Hematopoietic multipotent progenitor cell treated with erythropoietin and hydrocortisone succinate and interleukin-3 and kit ligand, for 6 days (in vitro differentiated cells): ENCODE measurements around the gene CTBP2.

ENCODE experiments used
- DNase-seq: peaks from one replicate; pipeline ENCODE4 v3.0.0-alpha.2; 2015

CTBP2 gene

DNA sequence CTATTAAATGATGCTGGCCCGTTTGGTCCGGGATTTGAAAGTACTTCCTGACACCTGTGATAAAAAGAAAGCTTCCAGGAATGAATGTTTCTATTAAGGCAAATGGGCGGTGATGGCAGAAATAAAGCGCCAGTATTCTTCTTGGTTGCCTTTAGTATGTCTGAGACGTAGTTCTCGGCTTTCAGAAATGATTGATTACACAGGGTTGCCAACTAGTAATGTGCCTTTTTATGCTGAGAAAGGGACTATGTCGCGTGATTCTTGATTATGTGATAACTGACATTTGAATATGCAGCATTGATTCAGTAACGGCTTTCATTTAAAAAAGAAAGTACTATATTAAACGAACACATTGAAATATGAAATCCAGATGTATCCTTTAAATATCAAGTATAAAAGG, 204.5 kb downstream of the CTBP2 start:
- no peak for DNase-seq

DNA sequence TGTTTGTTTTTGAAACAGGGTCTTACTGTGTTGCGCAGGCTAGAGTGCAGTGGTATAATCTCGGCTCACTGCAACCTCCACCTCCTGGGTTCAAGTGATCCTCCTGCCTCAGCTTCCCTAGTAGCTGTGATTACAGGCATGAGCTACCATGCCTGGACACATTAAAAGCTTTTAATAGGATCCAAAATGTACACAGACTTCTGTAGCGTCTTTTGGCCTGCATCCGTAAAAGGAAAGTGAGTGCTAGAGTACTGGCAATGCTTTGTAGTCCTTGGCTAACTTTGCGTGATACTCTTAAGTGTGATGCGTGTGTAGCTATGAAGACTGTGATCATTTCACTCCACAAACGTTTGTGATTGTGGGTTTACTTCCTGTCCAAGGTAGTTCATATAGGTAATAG, 205.1 kb downstream of the CTBP2 start:
- DNase-seq, result no peak

DNA sequence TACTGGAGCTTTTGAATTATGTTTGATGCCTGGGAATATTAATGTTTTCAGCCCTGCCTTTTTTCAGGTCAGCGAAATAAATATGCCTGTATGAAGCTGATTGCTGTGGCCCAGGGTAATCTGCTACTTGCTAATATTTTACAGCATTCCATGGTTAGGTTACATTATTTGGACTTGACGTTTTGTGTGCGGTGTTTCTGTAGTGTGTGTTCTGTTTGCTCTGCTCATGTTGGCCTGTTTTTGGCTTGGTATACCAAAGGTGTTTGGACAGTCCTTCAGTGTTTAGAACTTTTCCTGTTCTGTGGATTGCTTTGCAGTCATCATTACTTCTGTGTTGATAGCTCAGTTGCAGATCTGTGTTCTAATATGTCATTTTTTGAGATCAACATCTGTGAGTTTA, 206.9 kb downstream of the CTBP2 start:
- DNase-seq, result no peak

DNA sequence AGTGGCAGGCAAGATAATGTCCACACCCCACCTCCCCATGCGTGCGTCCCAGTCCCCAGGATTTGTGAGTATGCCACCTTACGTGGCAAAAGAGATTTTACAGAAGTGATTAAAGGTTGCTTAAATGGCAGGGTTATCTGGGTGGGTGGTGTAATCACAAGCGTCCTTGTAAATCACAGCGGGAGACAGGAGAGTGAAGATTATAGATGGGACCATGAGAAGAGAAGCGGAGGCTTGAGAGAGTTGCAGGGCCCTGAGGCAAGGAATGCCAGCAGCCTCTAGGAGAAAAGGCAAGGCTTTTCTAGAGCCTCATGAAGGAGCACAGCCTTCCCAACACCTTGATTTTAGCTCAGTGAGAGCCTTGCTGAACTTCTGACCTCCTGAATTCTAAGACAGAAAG, 208.2 kb downstream of the CTBP2 start:
- no peak for DNase-seq

DNA sequence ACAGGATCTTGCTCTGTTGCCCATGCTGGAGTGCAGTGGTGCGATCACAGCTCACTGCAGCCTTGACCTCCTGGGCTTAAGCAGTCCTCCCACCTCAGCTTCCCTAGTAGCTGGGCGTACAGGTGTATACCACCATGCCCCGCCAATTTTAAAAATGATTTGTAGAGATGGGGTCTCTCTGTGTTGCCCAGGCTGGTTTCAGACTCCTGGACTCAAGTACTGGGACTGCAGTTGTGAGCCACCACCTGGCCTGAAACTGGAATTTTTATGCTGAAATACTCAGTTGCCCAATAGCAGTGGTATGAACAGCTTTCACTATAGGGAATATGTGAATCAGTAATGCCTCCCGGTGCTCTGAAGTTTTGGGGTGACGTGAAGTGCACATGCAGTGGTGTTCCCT, 210.8 kb downstream of the CTBP2 start:
- no peak for DNase-seq

DNA sequence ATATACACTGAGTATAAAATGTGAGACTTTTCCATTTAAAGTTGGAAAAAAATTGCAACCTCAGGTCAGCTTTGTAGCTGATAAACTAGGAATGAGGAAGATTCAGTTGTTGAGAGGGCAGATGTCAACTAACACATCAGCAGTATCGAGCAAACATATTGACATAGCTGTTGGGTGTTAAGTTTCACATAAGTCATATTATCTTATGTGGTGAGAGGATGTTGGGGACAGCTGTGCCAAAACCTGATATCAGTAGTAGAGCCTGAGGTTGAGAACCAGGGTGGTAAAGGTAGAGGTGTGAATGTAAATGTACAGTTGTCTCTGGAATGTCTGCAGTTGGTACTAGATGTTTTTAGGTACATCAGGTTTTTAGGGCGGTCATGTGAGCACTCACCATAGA, 213.4 kb downstream of the CTBP2 start:
- DNase-seq, result peak; percentile 31

DNA sequence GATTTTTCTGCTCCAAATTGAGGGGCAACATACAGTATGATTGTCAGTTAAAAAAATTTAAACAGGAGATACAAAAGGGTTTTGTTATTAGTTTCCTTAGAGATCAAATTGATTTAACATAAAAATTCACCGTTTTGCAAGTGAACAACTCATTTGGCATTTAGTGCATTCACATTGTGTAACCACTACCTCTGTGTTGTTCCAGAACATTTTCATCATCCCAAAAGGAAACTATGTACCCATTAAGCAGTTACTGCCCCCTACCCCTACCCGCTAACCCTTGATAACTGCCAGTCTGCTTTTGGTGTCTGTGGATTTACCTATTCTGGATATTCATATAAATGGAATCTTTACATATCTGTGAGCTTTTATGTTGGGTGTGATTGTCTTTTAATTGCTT, 215.4 kb downstream of the CTBP2 start:
- no peak for DNase-seq

DNA sequence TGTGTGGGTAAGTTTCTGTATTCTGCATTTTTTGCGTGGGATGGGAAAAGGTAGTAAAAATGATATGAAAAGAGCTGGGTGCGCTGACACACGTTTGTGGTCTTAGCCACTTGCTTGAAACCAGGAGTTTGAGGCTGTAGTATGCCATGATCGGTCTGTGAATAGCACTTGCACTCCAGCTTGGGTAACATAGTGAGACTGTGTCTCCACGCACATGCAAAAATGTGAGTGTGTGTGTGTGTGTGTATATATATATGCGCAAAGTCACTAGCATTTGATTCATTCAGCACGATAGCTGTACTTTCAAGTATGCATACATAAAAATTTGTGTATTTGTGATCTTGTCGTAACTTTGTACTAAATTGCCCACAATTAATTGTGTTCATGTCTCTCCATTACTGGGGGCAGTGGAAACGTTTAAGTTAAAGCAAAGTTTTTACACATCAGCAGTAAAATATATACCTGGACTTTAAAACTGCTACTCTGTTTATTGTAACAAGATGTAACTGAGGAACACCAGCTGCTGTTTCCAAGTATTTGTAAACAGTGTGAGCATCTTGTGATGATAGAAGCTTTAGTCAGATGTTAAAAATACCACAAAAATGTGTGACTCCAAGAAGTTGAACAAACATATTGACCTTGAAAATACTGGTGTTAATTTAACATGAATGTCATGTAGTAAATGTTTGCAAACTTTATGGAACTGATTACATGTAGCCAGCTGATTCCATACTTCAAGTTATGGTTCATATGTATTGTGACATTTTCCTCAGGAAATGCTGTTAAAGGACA, 216.9 kb downstream of the CTBP2 start:
- no peak for DNase-seq

DNA sequence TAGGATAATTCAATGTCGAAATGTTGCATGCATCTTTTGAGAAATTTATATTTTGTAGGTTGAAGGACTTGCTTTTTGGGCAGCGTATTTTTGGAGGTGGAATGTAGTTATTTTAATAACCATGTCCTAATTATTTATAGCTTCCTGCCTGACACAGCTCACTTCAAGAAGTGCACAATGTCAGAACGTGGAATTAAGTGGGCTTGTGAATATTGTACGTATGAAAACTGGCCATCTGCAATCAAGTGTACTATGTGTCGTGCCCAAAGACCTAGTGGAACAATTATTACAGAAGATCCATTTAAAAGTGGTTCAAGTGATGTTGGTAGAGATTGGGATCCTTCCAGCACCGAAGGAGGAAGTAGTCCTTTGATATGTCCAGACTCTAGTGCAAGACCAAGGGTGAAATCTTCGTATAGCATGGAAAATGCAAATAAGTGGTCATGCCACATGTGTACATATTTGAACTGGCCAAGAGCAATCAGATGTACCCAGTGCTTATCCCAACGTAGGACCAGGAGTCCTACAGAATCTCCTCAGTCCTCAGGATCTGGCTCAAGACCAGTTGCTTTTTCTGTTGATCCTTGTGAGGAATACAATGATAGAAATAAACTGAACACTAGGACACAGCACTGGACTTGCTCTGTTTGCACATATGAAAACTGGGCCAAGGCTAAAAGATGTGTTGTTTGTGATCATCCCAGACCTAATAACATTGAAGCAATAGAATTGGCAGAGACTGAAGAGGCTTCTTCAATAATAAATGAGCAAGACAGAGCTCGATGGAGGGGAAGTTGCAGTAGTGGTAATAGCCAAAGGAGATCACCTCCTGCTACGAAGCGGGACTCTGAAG, 217.8 kb downstream of the CTBP2 start:
- no peak for DNase-seq

DNA sequence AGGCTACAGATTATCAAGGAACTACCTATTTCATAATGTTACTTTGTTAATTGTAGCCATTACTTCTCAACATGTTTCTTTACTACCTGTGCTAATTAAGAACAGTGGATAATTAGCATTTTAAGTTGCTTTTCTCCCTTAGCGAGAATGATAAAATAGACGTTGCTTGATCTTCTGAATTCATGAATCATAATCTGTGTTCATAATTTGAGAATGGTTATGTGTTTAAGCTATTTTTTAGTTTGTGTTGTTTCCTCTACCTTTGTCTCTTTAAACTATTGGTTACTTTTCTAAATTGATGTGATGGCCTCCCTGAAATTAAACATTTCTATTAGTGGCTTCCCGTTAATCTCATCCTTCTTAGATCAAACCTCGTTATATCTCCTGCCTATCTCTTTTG, 218.5 kb downstream of the CTBP2 start, which contains the start of gene ZRANB1:
Gene ZRANB1 (plus strand): TSS at position 301 of the 400 bp plus-strand sequence. CDS start 371 bp downstream, outside the sequence.
- no peak for DNase-seq

DNA sequence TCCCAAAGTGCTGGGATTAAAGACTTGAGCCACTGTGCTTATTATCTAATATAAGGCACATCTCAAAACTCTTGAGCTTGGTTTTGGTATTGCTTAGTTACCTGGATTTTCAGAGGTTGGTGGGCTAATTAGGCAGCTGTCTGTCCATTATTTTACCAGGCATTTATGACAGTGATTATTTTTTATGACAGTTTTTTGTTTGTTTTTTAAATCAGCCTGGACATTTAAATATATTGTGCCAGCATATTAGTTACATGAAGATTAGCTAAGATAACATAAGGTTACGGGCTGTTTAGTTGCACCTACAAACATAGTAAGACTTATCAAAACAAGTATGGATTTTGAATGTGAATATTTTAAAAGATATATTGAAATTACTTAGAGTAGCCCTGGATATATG, 221.1 kb downstream of the CTBP2 start:
- DNase-seq, result no peak

DNA sequence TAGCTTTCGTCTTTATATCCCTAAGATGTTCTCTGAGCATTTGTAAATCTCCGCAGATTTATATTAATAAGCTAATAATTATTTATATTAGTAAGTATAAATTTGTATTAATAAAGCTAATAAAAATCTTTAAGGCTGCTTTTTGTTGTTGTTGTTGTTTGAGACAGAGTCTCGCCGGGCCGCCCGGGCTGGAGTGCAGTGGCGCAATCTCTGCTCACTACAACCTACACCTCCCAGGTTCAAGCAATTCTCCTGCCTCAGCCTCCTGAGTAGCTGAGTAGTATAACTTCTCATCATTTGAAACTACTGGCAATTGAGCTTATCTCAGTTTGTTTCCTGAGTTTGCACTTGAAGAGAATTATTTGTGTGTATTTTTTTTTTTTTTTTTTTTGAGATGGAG, 223.6 kb downstream of the CTBP2 start:
- no peak for DNase-seq

DNA sequence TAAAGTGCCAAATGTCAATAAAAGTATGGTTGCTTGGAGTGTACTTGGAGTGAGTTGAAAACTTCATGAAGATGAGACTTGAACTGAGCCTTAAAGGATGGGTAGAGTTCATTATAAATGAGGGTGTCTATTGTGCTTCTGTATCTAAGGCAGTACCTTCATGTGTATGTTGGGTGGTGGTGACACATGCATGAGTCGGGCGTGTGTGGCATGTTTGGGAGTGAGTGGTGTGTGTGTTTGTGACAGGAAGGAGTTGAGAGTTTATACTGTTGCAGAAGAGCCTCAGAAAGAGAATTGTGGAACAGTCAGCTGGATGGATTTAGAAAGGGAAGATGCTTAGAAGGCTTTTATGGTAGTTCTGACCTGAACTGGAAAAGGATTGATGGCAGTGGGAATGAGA, 224.4 kb downstream of the CTBP2 start:
- no peak for DNase-seq
